Heart left ventricle (tissue), 13 donors: ENCODE data around the gene HBG2.

Experiments
- CTCF ChIP-seq, 12 donors: fragments of 200-600 bp; sonication (generic) in 4 of 12; IDR thresholded peaks; one replicate each; pipeline versions ENCODE4 v1.5.0 to v1.8.0; 2018 to 2022; ENCODE audit warnings: antibody characterized with exemption in 12 of 12, mild to moderate bottlenecking in 5 of 12
- POLR2A ChIP-seq, 2 donors: fragments of 450-650 bp; IDR thresholded peaks; one replicate each; pipeline ENCODE4 v1.6.1; 2017; ENCODE audit warnings: antibody characterized with exemption in 2 of 2, mild to moderate bottlenecking in 2 of 2, moderate library complexity in 2 of 2
- donor health status: ischemic (EF 13 %, LVEDD 7.1; RV severe dilation, severe dysfunction).
- donor health status: DM: no; HTN: yes; CAD: no.
- donor health status: DM: no; HTN: no; CAD: no.
- donor health status: ischemic (EF 25% LVEDD 6.9; RV normal size, moderate dysfunction).
- donor health status: ischemic (EF 25% LVEDD 5.7; RV mildly dilated, moderate dysfunction).
- donor health status: ischemic (EF 35%, LVEDD 5.7; RV mildly dilated, moderate dysfunction).
- donor health status: nonischemic (EF 11% LVEDD 7.7; RV severe dilation, severe dysfunction).
- donor health status: DM: yes; HTN: yes; CAD: no.
- donor health status: PGD.
- donor health status: ischemic (EF 29% LVEDD 5.4; RV normal size, mild dysfunction).
- donor health status: nonischemic (EF 23%, LVEDD 6.1; RV moderate dilation, normal function).

DNA sequence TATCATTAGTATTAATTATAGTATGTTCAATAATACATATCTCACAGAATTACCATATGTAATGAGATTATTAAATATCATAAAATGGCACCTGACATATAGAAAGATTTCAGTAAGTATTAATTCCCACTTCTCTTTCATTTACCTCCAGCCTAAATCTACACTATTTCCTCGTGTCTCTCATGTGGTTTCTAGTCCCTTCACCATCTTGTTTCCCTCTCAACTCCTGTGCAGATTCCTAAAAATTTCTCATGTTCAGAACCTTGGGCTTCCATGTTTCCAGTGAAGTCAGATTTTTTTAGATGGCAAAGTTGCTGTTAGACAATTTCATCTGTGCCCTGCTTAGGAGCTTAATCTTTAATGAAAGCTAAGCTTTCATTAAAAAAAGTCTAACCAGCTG, 29.3 kb upstream of the HBG2 start:
- TF ChIP-seq CTCF (IDR thresholded peaks at IDR 0.05) (no peak), POLR2A (IDR thresholded peaks at IDR 0.05) (no peak)
